Umbilical cord (tissue), 2 donors: ENCODE results near the gene CSN1S1. TPM values are rescaled to one million over a fixed set of nuclear protein-coding genes. Genes with fewer than 3 reads are reported as not detected.
"Not testable (repeated sequence)": the region's sequence is repeated elsewhere in the genome, so short reads cannot be mapped to it uniquely, and the experiment has no call there.

Experiments used
- DNase-seq: peaks from one replicate; pipeline ENCODE4 v3.0.0-alpha.2; 2015; ENCODE audit warnings: low spot score
- total RNA-seq: library from RNA; depleted of rRNA; stranded (reverse); fragments of >200 nt; gene quantifications from one replicate; pipeline ENCODE4 v1.2.3, GENCODE V29; 2014; ENCODE audit warnings: low replicate concordance; ENCODE audit not compliant: insufficient read depth

CSN1S1 gene
- total RNA-seq = not detected

- no peak for DNase-seq
Measured at GRCh38 chr4:69930768-69931167, at the start of gene CSN1S1. Gene CSN1S1 (plus strand): TSS chr4:69931068. CDS start chr4:69932556, 1,488 bp downstream.

- DNase-seq = peak; percentile 64
Measured at GRCh38 chr4:69881173-69881773, 49.6 kb upstream of the CSN1S1 start.

GRCh38 chr4:69882150-69882549 lies 48.7 kb upstream of the CSN1S1 start:
- no peak for DNase-seq

- DNase-seq = no peak
Measured at GRCh38 chr4:69888336-69888735, 42.5 kb upstream of the CSN1S1 start.

- no peak for DNase-seq
Measured at GRCh38 chr4:69894186-69894585, 36.7 kb upstream of the CSN1S1 start.

GRCh38 chr4:69894721-69895120 lies 36.1 kb upstream of the CSN1S1 start:
- no peak for DNase-seq

GRCh38 chr4:69896530-69897116 lies 34.2 kb upstream of the CSN1S1 start:
- no peak for DNase-seq

GRCh38 chr4:69907151-69907550 lies 23.7 kb upstream of the CSN1S1 start:
- peak; percentile 7 for DNase-seq

GRCh38 chr4:69909195-69909594 lies 21.7 kb upstream of the CSN1S1 start:
- DNase-seq = no peak

GRCh38 chr4:69910016-69910782 lies 20.7 kb upstream of the CSN1S1 start:
- peak; percentile 12 for DNase-seq

GRCh38 chr4:69920874-69921273 lies 10.0 kb upstream of the CSN1S1 start:
- DNase-seq = no peak

- DNase-seq = not testable (repeated sequence)
Measured at GRCh38 chr4:69923782-69924410, 7.0 kb upstream of the CSN1S1 start.

- no peak for DNase-seq
Measured at GRCh38 chr4:69934150-69934549, 3.3 kb downstream of the CSN1S1 start.

GRCh38 chr4:69936566-69936965 lies 5.7 kb downstream of the CSN1S1 start:
- peak; percentile 5 for DNase-seq

- DNase-seq = no peak
Measured at GRCh38 chr4:69951602-69952001, 20.7 kb downstream of the CSN1S1 start.

- no peak for DNase-seq
Measured at GRCh38 chr4:69957209-69957608, 26.3 kb downstream of the CSN1S1 start.

GRCh38 chr4:69965628-69966027 lies 34.8 kb downstream of the CSN1S1 start, which contains the start of gene CSN2:
Gene CSN2 (minus strand): TSS chr4:69965728. CDS start chr4:69960995, 4,733 bp downstream.
- DNase-seq = no peak

- DNase-seq = no peak
Measured at GRCh38 chr4:69970071-69970470, 39.2 kb downstream of the CSN1S1 start.

- DNase-seq = peak; percentile 15
Measured at GRCh38 chr4:69974631-69975030, 43.8 kb downstream of the CSN1S1 start.

- DNase-seq = no peak
Measured at GRCh38 chr4:69977582-69977981, 46.7 kb downstream of the CSN1S1 start.

GRCh38 chr4:69984030-69984443 lies 53.2 kb downstream of the CSN1S1 start:
- DNase-seq = peak; percentile 68

- DNase-seq = no peak
Measured at GRCh38 chr4:69986663-69987062, 55.8 kb downstream of the CSN1S1 start.
